Transverse colon (tissue), 3 donors: ENCODE results near the gene GMPPA.

Experiments
- EP300 ChIP-seq: sonication (generic); formaldehyde crosslinking; IDR thresholded peaks from one replicate; pipeline ENCODE4 v1.6.1; 2017; ENCODE audit warnings: antibody characterized with exemption, low read depth
- POLR2AphosphoS5 ChIP-seq, 3 donors: sonication (generic); formaldehyde crosslinking; IDR thresholded peaks; one replicate each; pipeline ENCODE4 v1.6.1; 2016; ENCODE audit warnings: antibody characterized with exemption in 3 of 3

GRCh38 chr2:219465659-219466561 is 32.8 kb upstream of the GMPPA start:
- TF ChIP-seq POLR2AphosphoS5 (IDR thresholded peaks at IDR 0.05), result no peak
- no peak for TF ChIP-seq EP300
